HTR-8/SVneo (cell line): ENCODE results near the gene NLRP7.

Experiments
- DNase-seq: peaks from one replicate; pipeline ENCODE4 v3.0.0; 2011; ENCODE audit warnings: low spot score, mixed read lengths; ENCODE audit not compliant: insufficient read length
- FAIRE-seq: peaks from 2 replicates; lab custom pipeline; 2011; peaks lifted over from hg19 to GRCh38; lab: Jason Lieb, UNC

Gene NLRP7

DNA sequence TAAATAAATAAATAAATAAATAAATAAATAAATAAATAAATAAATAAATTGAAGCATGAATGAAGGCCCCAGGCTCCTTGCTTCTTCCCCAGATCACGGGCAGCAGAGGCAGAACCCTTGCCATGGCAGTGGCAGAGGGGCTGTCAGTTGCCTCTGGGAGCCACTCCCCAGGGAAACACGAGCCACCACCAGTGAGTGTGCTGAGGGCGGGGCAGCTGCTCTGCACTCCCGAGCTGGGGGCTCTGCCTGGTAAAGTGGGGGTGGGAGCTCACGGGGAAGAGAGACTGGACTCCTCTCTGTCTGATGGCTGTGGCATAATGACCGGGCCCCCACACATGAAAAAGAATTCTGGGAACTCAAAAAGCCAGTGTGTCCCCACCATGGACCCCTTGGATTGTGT lies 65.4 kb downstream of the NLRP7 start:
- no peak for FAIRE-seq
- DNase-seq: no peak

DNA sequence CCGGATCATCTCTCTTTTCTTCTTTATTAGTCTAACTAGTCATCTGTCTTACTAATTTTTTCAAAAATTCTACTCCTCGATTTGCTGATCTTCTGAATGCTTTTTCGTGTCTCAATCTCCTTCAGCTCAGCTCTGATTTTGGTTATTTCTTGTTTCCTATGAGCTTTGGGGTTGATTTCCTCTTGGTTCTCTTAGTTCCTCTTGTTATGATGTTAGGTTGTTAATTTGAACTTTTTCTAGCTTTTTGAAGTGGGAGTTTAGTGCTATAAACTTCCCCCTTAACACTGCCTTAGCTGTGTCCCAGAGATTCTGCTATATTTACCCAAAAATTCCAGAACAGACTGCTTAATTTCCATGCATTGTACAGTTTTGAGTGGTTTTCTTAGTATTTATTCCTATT lies 69.9 kb downstream of the NLRP7 start:
- DNase-seq (no peak), FAIRE-seq (no peak)

DNA sequence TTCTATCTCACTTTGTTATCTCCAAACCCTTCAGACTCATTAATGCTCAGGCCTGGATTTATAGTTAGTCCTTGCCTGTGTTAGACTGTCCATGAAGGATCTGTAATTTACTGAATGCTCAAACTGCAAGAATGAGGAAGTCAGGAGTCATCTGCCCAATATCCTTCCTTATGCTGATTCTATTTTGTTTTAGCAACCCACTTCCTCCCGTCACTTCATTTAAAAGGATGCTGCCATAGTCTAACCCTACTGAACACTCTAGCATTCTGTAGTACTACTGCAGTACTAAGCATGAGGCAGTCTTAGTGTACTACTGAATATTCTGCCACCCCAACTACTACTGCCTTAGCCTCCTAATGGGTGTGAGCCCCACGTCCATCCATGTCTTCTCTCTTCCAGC lies 71.8 kb downstream of the NLRP7 start:
- FAIRE-seq (no peak), DNase-seq (no peak)

DNA sequence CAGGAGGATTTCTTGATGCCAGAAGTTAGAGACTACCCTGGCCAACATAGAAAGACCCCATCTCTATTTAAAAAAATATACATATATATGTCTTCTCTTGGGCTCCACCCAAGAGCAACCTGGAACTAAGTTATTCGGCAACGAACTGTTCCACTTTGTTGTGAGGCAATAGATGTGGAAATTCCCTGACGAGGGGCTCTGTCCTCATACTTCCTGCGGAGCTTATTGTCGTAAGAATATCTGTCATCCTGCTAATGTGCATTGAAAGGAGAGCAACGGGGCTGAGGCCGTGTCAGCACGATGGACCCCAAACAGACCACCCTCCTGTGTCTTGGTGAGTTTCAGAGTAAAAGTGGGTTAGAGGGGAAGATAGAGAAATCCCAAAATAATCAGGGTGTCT lies 73.3 kb downstream of the NLRP7 start, which contains the start of gene FCAR:
FCAR (plus strand) TSS at position 246 of the 400 bp plus-strand sequence; CDS start at position 301, 55 bp downstream.
- DNase-seq: no peak
- FAIRE-seq: no peak
